Embryonic facial prominence (tissue), 1 donor: ENCODE results near the gene NACAD.
"Not testable (repeated sequence)": the region's sequence is repeated elsewhere in the genome, so short reads cannot be mapped to it uniquely, and the experiment has no call there.

Experiments
- DNase-seq: peaks from one replicate; pipeline ENCODE4 v3.0.0-alpha.2; 2016; ENCODE audit errors: extremely low spot score

The NACAD gene

DNA sequence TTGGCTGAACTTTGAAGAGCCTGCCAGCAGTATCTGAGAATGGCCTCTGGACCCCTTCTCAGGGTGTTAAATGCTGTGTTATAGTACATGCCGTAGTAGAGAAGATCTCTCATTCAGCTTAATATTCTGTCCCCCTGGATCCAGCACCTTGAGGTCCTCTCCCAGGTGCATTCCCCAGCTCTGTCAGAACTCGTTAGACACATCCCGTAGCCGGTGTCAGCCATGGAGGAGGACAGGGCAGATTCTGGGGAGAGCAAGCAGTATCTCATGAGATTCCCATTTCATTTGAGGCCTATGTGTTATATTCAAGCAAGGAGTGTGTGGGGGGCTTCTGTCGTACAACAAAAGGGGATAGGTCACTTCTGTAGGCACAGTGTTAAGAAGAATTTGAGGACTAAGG is 34.8 kb downstream of the NACAD start:
- no peak for DNase-seq

DNA sequence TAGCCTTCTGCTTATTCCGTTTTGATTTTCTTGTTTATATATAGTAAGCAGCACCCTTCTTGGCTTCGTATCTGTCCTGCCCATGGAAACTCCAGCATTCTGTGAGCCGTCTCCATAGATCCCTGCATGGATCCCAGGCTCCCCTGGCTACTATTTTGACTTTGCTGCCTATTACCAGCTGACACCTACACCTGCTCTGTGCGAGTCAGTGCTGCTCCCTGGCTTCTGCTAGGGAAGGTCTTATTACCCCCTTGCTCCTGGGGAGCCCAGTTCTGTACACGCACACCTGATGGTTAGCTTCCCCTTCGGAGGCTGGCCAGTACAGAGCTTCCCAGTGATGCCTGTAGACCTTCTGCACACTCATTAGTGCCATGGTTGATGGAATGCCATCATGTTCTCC is 35.4 kb downstream of the NACAD start:
- DNase-seq = no peak

DNA sequence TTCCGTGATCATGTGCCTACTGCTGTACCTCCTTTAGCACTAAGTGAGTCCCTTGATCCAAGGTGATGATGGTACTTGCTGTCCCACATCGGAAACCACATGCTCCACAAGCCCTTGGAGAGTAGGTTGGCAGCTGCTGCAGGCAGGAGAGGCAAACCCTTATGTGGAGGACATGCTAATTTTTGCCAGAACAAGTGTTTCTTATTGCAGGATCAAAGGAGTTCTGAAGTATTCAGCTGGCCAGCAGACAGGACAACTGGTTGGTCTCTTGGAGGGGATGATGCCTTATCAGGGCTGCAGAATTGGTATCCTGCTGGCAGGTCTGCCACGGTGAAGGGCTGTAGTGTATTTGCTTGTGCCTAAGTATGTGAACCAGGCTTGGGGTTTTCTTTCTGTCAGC is 36.8 kb downstream of the NACAD start:
- DNase-seq = no peak

DNA sequence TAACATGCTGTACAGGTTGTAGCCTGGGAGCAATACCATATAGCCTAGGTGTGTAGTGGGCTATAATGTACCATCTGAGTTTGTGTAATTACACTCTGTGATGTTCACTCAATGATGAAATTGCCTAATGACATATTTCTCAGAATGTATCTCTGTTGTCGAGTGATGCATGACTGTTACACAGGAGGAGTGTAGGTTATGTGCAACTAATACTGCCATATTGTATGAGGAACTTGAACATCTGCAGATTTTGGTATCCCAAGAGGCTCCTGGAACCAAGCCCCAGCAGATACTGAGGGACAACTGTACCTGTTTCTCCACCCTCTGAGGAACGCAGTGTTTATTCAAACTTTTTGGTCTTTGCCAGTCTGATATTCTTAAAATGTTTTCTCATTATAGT is 38.6 kb downstream of the NACAD start:
- DNase-seq = no peak

DNA sequence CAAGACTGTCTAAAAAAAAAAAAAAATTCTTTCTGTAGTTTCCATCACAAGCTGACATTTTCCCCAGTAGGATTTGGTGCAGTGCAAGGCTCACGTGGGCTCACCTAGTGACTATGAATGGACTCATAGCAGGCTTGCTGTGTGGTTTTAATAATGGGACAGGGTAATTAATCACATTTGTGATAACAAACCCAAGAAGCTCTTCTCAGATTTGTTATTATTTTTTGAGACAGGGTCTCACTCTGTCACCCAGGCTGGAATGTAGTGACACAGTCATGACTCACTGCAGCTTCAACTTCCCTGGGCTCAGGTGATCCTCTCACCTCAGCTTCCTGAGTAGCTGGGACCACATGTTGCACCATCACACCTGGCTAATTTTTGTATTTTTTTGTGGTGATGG is 40.0 kb downstream of the NACAD start:
- no peak for DNase-seq

DNA sequence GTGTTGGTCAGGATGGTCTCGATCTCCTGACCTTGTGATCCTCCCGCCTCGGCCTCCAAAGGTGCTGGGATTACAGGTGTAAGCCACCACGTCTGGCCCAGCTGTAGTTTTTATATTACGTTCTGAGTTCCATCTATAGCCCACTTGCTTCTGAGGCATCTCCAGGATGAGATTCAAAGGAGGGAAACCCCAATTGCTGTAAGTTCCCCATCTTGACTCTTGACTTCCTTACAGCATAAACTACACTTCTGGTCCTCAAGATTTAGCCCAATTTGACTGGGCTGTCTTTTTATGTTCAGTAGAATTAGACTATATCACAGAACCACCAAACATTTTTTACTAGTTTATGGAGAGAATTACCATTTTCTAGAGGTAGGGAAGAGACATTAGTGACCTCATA is 44.4 kb downstream of the NACAD start:
- no peak for DNase-seq

DNA sequence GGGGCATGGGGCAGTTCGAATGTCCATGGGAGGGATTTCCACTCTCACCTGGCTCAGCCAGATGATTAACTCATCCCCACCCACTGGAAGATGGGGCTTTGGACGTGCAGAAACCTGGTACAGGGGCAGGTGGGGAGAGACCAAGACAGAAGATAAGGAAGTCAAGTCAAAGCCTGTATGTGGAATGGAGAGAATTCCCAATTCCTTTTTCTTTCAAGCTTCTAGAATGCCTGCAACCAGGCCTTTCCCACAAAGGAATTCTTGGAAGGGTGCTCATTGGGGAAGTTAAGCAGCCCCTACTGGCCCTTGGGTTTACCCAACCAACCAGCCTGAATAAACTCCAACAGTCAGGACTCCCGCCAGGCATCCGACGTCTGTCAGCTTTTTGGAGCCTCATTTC is 49.7 kb downstream of the NACAD start:
- no peak for DNase-seq

DNA sequence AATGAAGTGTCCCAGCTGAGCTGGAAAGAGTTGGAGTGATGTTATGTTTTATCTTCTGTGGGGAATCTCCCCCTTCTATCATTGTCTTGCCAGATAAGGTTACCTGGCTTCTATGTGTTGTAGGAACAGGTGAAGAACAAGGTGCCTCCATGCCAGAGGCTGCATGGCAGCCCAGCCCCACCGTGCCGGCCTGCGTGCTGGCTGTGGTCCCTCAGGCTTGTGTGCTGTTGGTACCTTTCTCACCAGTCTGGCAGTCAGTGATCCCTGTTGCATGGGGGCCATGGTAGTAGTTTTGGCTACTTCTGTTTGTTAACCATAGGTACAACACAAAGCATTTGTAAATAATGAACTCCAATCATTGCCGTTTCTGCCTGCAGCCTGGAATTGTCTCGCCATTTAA is 50.9 kb downstream of the NACAD start:
- no peak for DNase-seq

DNA sequence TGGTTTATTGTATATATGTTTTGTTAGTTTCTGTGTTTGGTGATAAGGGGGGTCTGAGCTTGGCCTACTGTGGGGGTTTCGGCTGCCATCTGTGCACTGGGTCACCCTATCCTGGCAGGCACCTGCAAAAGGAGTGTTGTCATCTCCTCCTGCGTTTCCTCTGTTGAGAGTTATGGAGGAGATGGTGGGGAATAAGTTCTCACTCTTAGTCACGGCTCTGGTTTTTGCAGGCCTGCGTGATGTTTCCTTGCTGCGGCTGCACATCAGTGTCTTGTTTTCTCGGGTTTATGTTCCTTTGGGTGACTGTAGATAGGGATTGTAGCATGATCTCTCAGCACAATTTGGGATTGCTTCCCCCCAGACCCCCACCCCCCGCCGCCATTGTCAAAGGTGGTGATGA is 52.0 kb downstream of the NACAD start:
- no peak for DNase-seq

DNA sequence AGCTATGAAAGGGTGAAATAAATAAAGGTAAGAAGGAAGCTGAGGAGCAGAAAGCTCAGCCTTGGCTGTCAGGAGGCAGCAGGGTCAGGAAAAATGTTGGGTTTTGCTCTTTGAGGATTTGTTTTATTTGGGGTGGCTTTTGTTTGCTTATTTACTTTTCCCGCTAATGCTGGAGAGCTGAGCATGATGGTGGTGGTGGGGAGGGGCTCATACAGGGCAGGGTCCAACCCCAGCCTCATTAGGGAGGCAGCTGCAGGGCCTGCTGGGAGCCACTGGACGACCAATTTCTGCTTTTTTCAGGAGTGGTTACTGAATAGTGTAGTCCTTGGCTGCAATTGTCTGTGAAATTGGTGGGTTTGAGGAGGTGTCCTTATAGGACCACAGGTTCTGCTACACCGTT is 52.5 kb downstream of the NACAD start:
- no peak for DNase-seq

DNA sequence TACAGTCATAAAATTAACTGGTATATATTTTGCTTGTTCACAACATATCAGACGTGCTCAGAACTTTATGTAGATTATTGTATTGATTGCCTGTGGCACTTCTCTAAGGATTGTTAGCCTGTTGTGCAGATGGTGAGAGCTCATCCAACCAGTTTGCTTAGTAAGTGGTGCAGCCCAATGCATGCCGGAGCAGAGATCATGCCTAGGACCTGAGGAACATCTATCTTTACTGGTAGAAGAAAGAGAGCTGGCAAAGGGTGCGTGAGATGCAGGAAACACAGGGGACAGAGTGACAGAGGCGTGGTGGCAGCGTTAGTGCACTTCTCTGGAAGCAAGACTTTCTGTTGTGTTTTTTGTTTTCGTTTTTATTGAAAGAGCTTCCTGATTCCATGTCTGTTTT is 52.9 kb downstream of the NACAD start:
- no peak for DNase-seq

DNA sequence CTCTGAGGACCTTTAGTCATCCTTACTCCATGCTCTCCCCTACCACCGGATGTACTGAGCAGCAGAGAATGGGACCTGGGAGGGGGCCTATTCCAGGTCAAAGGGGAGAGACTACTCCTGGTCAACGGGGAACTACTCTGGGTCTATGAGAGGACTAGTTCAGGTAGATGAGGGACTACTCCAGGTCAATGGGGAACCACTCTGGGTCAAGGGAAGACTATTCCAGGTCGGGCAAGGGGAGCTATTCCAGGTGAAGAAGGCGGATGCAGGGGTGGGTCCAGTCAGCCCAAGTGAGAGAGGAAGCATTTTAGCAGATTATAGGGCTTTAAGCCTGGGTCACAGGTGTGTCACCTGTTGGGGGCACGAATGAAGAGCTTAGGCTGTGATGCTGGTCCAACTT is 53.4 kb downstream of the NACAD start:
- DNase-seq = no peak

DNA sequence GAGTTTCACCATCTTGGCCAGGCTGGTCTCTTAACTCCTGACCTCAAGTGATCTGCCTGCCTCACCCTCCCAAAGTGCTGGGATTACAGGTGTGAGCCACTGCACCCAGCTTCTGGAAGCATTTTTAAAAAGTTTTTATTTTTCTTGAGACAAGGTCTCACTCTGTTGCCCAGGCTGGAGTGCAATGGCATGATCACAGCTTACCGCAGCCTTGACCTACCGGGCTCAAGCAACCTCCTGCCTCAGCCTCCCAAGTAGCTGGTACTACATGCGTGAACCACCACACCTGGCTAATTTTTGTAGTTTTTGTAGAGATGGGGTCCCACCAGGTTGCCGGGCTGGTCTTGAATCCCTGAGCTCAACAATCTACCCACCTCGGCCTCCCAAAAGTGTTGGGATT is 54.1 kb downstream of the NACAD start:
- not testable (repeated sequence) for DNase-seq

DNA sequence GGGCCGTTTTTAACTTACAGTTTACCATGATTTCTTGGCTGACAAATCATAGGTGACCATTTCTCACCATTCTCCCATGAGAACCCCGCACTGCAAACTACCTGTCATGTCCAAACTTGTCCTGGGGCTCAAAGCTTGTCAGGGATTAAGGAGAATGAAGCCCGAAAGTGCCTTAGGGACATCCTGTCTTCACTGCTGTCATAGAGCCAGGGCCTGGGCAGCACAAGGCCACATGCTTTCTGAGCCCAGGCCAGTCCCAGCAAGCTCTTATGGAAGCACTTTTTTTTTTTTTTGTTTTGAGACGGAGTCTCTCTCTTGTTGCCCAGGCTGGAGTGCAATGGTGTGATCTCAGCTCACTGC is 54.9 kb downstream of the NACAD start:
- no peak for DNase-seq

DNA sequence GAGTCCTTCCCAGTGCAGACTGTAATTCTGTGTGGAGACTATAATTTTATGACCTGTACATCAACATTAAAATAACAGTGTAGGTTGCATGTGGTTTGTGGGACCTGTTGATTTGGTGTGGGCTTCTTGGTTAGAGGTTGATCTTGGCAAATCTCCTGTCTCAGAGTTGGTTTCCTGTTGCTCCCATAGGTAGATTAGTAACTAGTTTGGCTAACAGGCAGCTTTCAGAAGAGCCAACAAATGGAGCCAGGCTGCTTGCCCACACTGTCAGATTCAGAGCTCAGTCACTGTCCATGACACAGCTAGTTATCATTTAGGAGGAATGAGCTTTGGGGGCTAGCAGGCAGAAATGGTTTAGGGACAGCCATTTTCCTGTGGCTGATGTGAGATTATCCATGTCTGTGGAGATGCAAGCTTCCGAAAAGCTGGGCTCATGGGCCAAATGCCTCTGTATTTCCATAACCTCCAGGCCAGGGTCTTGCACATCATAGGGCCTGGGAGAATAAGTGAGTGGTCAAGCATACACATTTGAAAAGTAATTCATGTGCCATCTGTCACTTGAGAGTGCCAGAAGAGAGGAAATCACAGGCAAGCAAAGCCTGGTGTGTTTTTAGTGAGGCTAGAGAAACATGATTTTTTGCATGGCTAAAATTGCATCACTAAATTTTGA is 55.4 kb downstream of the NACAD start:
- DNase-seq = no peak

DNA sequence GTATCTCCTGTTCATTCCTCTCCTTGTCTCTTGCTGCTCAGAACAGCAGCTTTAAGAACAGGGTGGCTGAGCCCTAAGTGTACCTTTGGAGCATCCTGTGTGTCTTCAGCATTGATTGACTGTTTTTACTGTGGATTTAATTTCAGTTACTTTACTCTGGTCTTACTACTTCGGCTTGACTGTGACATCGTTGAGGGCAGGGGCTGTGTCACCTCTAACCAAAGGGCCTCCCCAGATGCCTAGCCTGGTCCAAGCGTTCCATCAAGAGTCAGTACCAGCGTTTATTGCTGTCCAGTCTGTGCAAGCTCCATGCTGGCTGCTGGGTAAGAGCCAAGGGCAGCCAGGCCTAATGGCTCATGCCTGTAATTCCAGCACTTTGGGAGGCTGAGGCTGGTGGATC is 56.3 kb downstream of the NACAD start:
- DNase-seq = no peak

DNA sequence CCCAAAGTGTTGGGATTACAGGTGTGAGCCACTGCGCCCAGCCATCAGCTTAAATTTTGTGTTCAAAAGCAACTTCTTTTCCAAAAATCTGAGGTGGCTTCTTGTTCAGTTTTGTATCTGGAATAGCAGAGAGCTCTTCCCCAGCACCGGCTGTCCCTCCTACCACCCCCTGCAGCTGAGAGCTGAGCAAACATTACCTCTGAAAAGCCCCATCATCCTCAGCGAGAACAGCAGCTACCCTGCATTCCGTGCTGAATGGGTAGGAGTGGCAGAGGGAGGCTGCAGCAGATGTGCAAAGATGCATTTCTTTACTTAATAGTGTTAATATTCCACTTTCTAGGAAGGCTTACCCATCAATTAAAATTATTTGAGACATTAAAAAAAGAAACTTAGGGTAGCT is 56.9 kb downstream of the NACAD start:
- DNase-seq = no peak
